B cell (primary cell): ENCODE data around the gene CPLX3. TPM values are rescaled to one million over a fixed set of nuclear protein-coding genes. Genes with fewer than 3 reads are reported as not detected.

Source experiments
- ATAC-seq: fragments of 200-7000 bp; cut with Tn5 transposase; one replicate; pipeline ENCODE4 v1.10.0; 2021; ENCODE audit warnings: low read depth, mild to moderate bottlenecking, moderate number of reproducible peaks, moderate library complexity
- CTCF ChIA-PET: fragments of 350-600 bp; sonication (Branson Sonifier 250); formaldehyde crosslinking; loops from one replicate; lab custom pipeline; 2021; ENCODE audit warnings: antibody characterized with exemption, inconsistent platforms; lab: Charles Lee
- POLR2A ChIA-PET: fragments of 350-600 bp; sonication (Branson Sonifier 250); formaldehyde crosslinking; loops from one replicate; lab custom pipeline; 2021; ENCODE audit warnings: antibody characterized with exemption; lab: Charles Lee
- DNase-seq: peaks from one replicate; pipeline ENCODE4 v3.0.0; 2013
- H2AFZ ChIP-seq: 2 replicates; pipeline ENCODE4 v1.6.1; 2012; ENCODE audit warnings: mild to moderate bottlenecking, low read depth, low read length; ENCODE audit not compliant: insufficient read depth, poor library complexity, severe bottlenecking
- H3K27ac ChIP-seq, 2 donors: 1 replicate in 1 of 2; 2 replicates in 1 of 2; pipeline ENCODE4 v1.5.1; 2012 to 2013; ENCODE audit warnings: low read length in 2 of 2, mild to moderate bottlenecking in 2 of 2, moderate library complexity in 1 of 2
- H3K27me3 ChIP-seq, 4 experiments: fragments of 200-600 bp in 1 of 4; sonication (generic) in 1 of 4; replicated peaks in 1 of 4; 1 replicate in 2 of 4; 2 replicates in 2 of 4; pipeline versions ENCODE4 v1.6.1 to v1.7.0; 2013 to 2016; ENCODE audit warnings: low read length in 3 of 4, mild to moderate bottlenecking in 2 of 4, mixed read lengths in 1 of 4, moderate library complexity in 1 of 4; ENCODE audit not compliant: insufficient read depth in 4 of 4, control insufficient read depth in 3 of 4; ENCODE audit errors: control extremely low read depth in 1 of 4
- H3K36me3 ChIP-seq, 2 experiments: replicated peaks in 1 of 2; 1 replicate in 1 of 2; 2 replicates in 1 of 2; pipeline versions ENCODE4 v1.6.1 to v1.7.1; 2013; ENCODE audit warnings: low read length in 1 of 2; ENCODE audit not compliant: insufficient read depth in 2 of 2, control insufficient read depth in 1 of 2; ENCODE audit errors: control extremely low read depth in 1 of 2, extremely low read depth in 1 of 2
- H3K4me1 ChIP-seq, 2 donors: fragments of 200-600 bp in 1 of 2; sonication (generic) in 1 of 2; 1 replicate in 1 of 2; 2 replicates in 1 of 2; pipeline versions ENCODE4 v1.5.1 to v1.6.1; 2013 to 2017; ENCODE audit warnings: low read length in 2 of 2; ENCODE audit not compliant: control insufficient read depth in 2 of 2, insufficient read depth in 2 of 2
- H3K4me2 ChIP-seq: replicated peaks from 2 replicates; pipeline ENCODE3; 2012; ENCODE audit warnings: mild to moderate bottlenecking, low read depth, low read length; ENCODE audit not compliant: poor library complexity, severe bottlenecking
- H3K4me3 ChIP-seq, 5 experiments: fragments of 200-600 bp in 1 of 5; sonication (generic) in 1 of 5; 1 replicate in 3 of 5; 2 replicates in 2 of 5; pipeline versions ENCODE4 v1.5.1 to v1.7.0; 2011 to 2016; ENCODE audit warnings: low read length in 4 of 5, mild to moderate bottlenecking in 4 of 5, low read depth in 2 of 5, control low read depth in 1 of 5, moderate library complexity in 1 of 5; ENCODE audit not compliant: insufficient read depth in 1 of 5; ENCODE audit errors: control extremely low read depth in 1 of 5, extremely low read depth in 1 of 5
- H3K79me2 ChIP-seq: fragments of 200-600 bp; sonication (generic); one replicate; pipeline ENCODE4 v1.6.0; 2016; ENCODE audit warnings: low read length; ENCODE audit not compliant: control insufficient read depth, insufficient read depth
- H3K9ac ChIP-seq: fragments of 200-600 bp; sonication (generic); 2 replicates; pipeline ENCODE4 v1.6.1; 2017; ENCODE audit warnings: mild to moderate bottlenecking, low read length, moderate library complexity
- H3K9me3 ChIP-seq, 3 donors: one replicate each; pipeline versions ENCODE4 v1.6.1 to v1.7.1; 2013; ENCODE audit warnings: low read length in 2 of 3; ENCODE audit not compliant: control insufficient read depth in 2 of 3, insufficient read depth in 1 of 3; ENCODE audit errors: control extremely low read depth in 1 of 3
- H4K20me1 ChIP-seq: 2 replicates; pipeline ENCODE4 v1.6.0; 2012; ENCODE audit warnings: mild to moderate bottlenecking, low read length; ENCODE audit not compliant: insufficient read depth, control insufficient read depth, poor library complexity, severe bottlenecking
- H3K27ac Mint-ChIP-seq: one replicate; pipeline ENCODE4 v1.8.0; 2021; ENCODE audit warnings: mixed read lengths
- H3K27me3 Mint-ChIP-seq: one replicate; pipeline ENCODE4 v1.8.0; 2021; ENCODE audit warnings: mixed read lengths
- H3K4me1 Mint-ChIP-seq: one replicate; pipeline ENCODE4 v1.8.0; 2021; ENCODE audit warnings: mixed read lengths
- H3K4me3 Mint-ChIP-seq: one replicate; pipeline ENCODE4 v1.8.0; 2021; ENCODE audit warnings: mixed read lengths
- H3K9me3 Mint-ChIP-seq: one replicate; pipeline ENCODE4 v1.8.0; 2022; ENCODE audit warnings: mixed read lengths; ENCODE audit not compliant: insufficient read depth
- EZH2 ChIP-seq: IDR thresholded peaks from 2 replicates; pipeline ENCODE4 v1.6.1; 2012; ENCODE audit warnings: borderline replicate concordance, low read depth, mild to moderate bottlenecking, moderate library complexity, low read length; ENCODE audit not compliant: insufficient read depth, poor library complexity, severe bottlenecking
- WGBS: methylation state at CpG from one replicate; pipeline ENCODE4 v1.1.5; 2013; ENCODE audit warnings: missing lambda C conversion rate; ENCODE audit not compliant: insufficient coverage; 5-methylcytosine and 5-hydroxymethylcytosine counted together
- intact Hi-C: fragments of 100-400 bp; cut with micrococcal nuclease; formaldehyde crosslinking; loops from one replicate; pipeline ENCODE4 v1.10.0; 2022
- polyA plus RNA-seq: library from polyadenylated mRNA; depleted of rRNA; stranded (reverse); fragments of >200 nt; gene quantifications from 2 replicates; pipeline ENCODE4 v1.2.3, GENCODE V29; 2012
- total RNA-seq, 2 donors: library from RNA; stranded (reverse); fragments of 120-200 nt in 1 of 2; gene quantifications; 1 replicate in 1 of 2; 2 replicates in 1 of 2; pipeline versions ENCODE4 v1.2.3 to v1.2.4, GENCODE V29; 2013 to 2022
- TF ChIP-seq, protein P1 (sequence below): fragments of 200-600 bp; IDR thresholded peaks from one replicate; pipeline ENCODE4 v1.8.0; 2022; ENCODE audit warnings: antibody characterized with exemption, mild to moderate bottlenecking

Gene CPLX3
- total and polyA plus RNA-seq, 2 donors (not counting 1 experiment from before 2014, with no cell fraction given): 0.60 TPM; not detected in 1

DNA sequence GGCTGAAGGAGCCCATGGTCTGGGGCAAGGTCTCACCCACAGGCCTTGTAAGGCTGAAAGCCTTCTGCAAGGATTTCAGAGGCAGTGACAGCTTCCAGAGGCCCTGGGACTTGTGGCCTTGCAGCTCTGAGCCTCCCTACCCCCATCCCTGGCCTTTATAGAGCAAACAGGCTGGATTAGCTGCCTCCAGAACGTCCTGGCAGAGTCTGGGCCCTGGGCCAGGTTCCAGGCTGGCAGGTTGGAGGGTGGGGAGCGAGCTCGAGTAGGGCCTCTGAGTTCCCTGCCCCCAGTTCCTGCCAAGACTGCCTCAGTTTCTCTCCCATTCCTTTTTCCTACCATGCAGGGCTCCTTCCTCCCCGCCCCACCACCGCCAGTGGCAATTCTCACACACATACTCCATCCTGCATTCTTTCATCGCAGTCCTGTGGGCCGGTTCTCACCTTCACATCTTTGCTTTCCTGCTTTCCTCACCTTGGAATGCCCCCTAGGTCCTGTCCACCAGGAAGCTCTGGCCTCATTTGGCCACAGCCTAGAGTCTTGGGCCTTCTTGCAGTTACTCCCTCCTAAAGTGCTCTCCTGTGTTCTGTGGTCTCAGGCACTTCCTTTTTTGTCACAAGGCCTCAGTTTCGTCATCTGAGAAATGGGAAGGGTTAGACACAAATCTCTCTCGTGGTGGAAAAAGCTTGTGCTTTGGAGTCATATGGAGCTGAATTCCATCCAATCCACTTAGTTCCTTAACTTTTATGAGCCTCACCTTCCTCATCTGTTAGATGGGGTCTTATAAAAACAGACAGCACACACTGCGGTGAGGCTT, 11.1 kb upstream of the CPLX3 start:
- WGBS: 93% methylated on average over 8 of the region's 10 CpGs
- Histone ChIP-seq H2AFZ (no peak overlapping the region), H3K9me3 (no peaks in the 10 kb centered on the region), H3K79me2 (peaks cover 11% of the 10 kb centered on the region), H3K9ac (no peak overlapping the region), H3K4me1 (peaks cover 18 to 35% of the 10 kb centered on the region in 2 donors), H3K27me3 (peaks cover 0 to 11% (median 2%) of the 10 kb centered on the region in 4 experiments), H4K20me1 (no peaks in the 10 kb centered on the region), H3K27ac (no peak overlapping the region), H3K36me3 (no peaks in the 10 kb centered on the region), H3K4me2 (no peak overlapping the region), H3K4me3 (no peak overlapping the region)
- DNase-seq (no peak), ATAC-seq (no peak)
- POLR2A ChIA-PET: no interaction called here
- Mint-ChIP-seq H3K4me3 (no peak overlapping the region), H3K27ac (no peak overlapping the region), H3K4me1 (peaks cover 25% of the 10 kb centered on the region), H3K27me3 (no peaks in the 10 kb centered on the region), H3K9me3 (no peaks in the 10 kb centered on the region)
- CTCF ChIA-PET: interaction anchor here (0.6 to 1.8 kb wide), 6 partner anchors 15 to 135 kb away, joined by 4 to 8 read pairs (median 5); no protein-coding TSS in a partner anchor
- intact Hi-C loops: no loop called here
- no peak for TF ChIP-seq EZH2
- TF ChIP-seq, protein P1, sequence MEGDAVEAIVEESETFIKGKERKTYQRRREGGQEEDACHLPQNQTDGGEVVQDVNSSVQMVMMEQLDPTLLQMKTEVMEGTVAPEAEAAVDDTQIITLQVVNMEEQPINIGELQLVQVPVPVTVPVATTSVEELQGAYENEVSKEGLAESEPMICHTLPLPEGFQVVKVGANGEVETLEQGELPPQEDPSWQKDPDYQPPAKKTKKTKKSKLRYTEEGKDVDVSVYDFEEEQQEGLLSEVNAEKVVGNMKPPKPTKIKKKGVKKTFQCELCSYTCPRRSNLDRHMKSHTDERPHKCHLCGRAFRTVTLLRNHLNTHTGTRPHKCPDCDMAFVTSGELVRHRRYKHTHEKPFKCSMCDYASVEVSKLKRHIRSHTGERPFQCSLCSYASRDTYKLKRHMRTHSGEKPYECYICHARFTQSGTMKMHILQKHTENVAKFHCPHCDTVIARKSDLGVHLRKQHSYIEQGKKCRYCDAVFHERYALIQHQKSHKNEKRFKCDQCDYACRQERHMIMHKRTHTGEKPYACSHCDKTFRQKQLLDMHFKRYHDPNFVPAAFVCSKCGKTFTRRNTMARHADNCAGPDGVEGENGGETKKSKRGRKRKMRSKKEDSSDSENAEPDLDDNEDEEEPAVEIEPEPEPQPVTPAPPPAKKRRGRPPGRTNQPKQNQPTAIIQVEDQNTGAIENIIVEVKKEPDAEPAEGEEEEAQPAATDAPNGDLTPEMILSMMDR: no peak

- Histone ChIP-seq H4K20me1 (no peaks in the 10 kb centered on the region), H3K4me3 (no peak overlapping the region), H3K27me3 (peaks cover 0 to 11% (median 2%) of the 10 kb centered on the region in 4 experiments), H3K4me2 (no peak overlapping the region), H3K4me1 (peaks cover 25 to 41% of the 10 kb centered on the region in 2 donors), H2AFZ (no peak overlapping the region), H3K79me2 (peaks cover 17% of the 10 kb centered on the region), H3K27ac (no peak overlapping the region), H3K9ac (no peak overlapping the region), H3K36me3 (no peaks in the 10 kb centered on the region), H3K9me3 (no peaks in the 10 kb centered on the region)
- whole genome bisulfite sequencing: 94% methylated on average over 14 of the region's 15 CpGs
- ChIA-PET CTCF (interaction anchor here (0.6 to 1.6 kb wide), 5 partner anchors 15 to 134 kb away, joined by 4 to 5 read pairs (median 5); no protein-coding TSS in a partner anchor), POLR2A (no interaction called here)
- ATAC-seq: no peak
- H3K27ac Mint-ChIP-seq: no peak overlapping the region
- H3K4me3 Mint-ChIP-seq: no peak overlapping the region
- no peaks in the 10 kb centered on the region for H3K27me3 Mint-ChIP-seq
- no peak for TF ChIP-seq EZH2
- TF ChIP-seq, protein P1: no peak
- peaks cover 32% of the 10 kb centered on the region for H3K4me1 Mint-ChIP-seq
- DNase-seq: no peak
- intact Hi-C loops: no loop called here
- no peaks in the 10 kb centered on the region for H3K9me3 Mint-ChIP-seq
Measured at GRCh38 chr15:74815961-74816360, 10.5 kb upstream of the CPLX3 start.
